HUES6 (cell line): ENCODE measurements around the gene ZBTB12.
"Not testable (repeated sequence)": the region's sequence is repeated elsewhere in the genome, so short reads cannot be mapped to it uniquely, and the experiment has no call there.

Experiments
- H3K27ac ChIP-seq: 2 replicates; pipeline ENCODE4 v1.7.0; 2013; ENCODE audit warnings: low read depth, mild to moderate bottlenecking, low read length, inconsistent platforms
- H3K27me3 ChIP-seq: 2 replicates; pipeline ENCODE4 v1.6.1; 2013; ENCODE audit warnings: low read length; ENCODE audit not compliant: control insufficient read depth, insufficient read depth
- H3K36me3 ChIP-seq: 2 replicates; pipeline ENCODE4 v1.6.1; 2013; ENCODE audit warnings: low read length; ENCODE audit not compliant: control insufficient read depth, insufficient read depth
- H3K4me1 ChIP-seq: 2 replicates; pipeline ENCODE4 v1.6.1; 2013; ENCODE audit warnings: low read length; ENCODE audit not compliant: control insufficient read depth, insufficient read depth
- H3K4me3 ChIP-seq: 2 replicates; pipeline ENCODE4 v1.5.1; 2013; ENCODE audit warnings: low read depth, low read length
- H3K9ac ChIP-seq: one replicate; pipeline ENCODE4 v1.6.1; 2013; ENCODE audit warnings: mild to moderate bottlenecking, low read length
- H3K9me3 ChIP-seq: 2 replicates; pipeline ENCODE4 v1.6.1; 2013; ENCODE audit warnings: low read depth, low read length; ENCODE audit not compliant: control insufficient read depth, insufficient read depth

Gene ZBTB12

GRCh38 chr6:31943742-31944141 lies 41.9 kb upstream of the ZBTB12 start:
- Histone ChIP-seq H3K27ac (no peak overlapping the region), H3K9ac (no peak overlapping the region), H3K27me3 (peaks cover 43% of the 10 kb centered on the region), H3K4me3 (no peak overlapping the region), H3K36me3 (no peaks in the 10 kb centered on the region), H3K4me1 (no peaks in the 10 kb centered on the region), H3K9me3 (no peaks in the 10 kb centered on the region)

GRCh38 chr6:31940256-31940664 lies 38.4 kb upstream of the ZBTB12 start:
- Histone ChIP-seq H3K4me3 (no peak overlapping the region), H3K36me3 (no peaks in the 10 kb centered on the region), H3K27me3 (peaks cover 19% of the 10 kb centered on the region; the same call in 1 of the 2 replicates), H3K4me1 (no peaks in the 10 kb centered on the region), H3K9ac (no peak overlapping the region), H3K27ac (no peak overlapping the region), H3K9me3 (no peaks in the 10 kb centered on the region)

- no peaks in the 10 kb centered on the region; the same call in 1 of the 2 replicates for H3K27me3 ChIP-seq
- no peak overlapping the region for H3K9ac ChIP-seq
- no peak overlapping the region for H3K4me3 ChIP-seq
Observed at GRCh38 chr6:31935823-31936222, 33.9 kb upstream of the ZBTB12 start.

GRCh38 chr6:31935021-31935420 lies 33.1 kb upstream of the ZBTB12 start:
- no peaks in the 10 kb centered on the region for H3K4me1 ChIP-seq
- H3K9me3 ChIP-seq = peaks cover 5% of the 10 kb centered on the region
- H3K4me3 ChIP-seq = no peak overlapping the region
- no peaks in the 10 kb centered on the region for H3K36me3 ChIP-seq
- no peak overlapping the region for H3K27ac ChIP-seq
- H3K9ac ChIP-seq = no peak overlapping the region
- no peaks in the 10 kb centered on the region; the same call in 1 of the 2 replicates for H3K27me3 ChIP-seq

More at GRCh38 chr6:31935823-31936222, 33.9 kb upstream of the ZBTB12 start:
- H3K4me1 ChIP-seq = no peaks in the 10 kb centered on the region
- H3K27ac ChIP-seq = no peak overlapping the region
- no peaks in the 10 kb centered on the region for H3K36me3 ChIP-seq
- peaks cover 5% of the 10 kb centered on the region for H3K9me3 ChIP-seq

- Histone ChIP-seq H3K36me3 (no peaks in the 10 kb centered on the region), H3K27me3 (no peaks in the 10 kb centered on the region; the same call in 1 of the 2 replicates), H3K4me1 (no peaks in the 10 kb centered on the region), H3K4me3 (no peak overlapping the region), H3K9ac (no peak overlapping the region), H3K27ac (no peak overlapping the region), H3K9me3 (peaks cover 5% of the 10 kb centered on the region)
Observed at GRCh38 chr6:31933537-31933936, 31.7 kb upstream of the ZBTB12 start.

GRCh38 chr6:31932137-31932536 lies 30.3 kb upstream of the ZBTB12 start:
- not testable (repeated sequence) for H3K9ac ChIP-seq, H3K4me1 ChIP-seq, H3K27me3 ChIP-seq, H3K9me3 ChIP-seq, H3K27ac ChIP-seq, H3K36me3 ChIP-seq, H3K4me3 ChIP-seq

- no peaks in the 10 kb centered on the region for H3K36me3 ChIP-seq
- no peak overlapping the region for H3K9ac ChIP-seq
- H3K4me1 ChIP-seq = no peaks in the 10 kb centered on the region
- peaks cover 7% of the 10 kb centered on the region for H3K9me3 ChIP-seq
- H3K27ac ChIP-seq = no peak overlapping the region
- no peak overlapping the region for H3K4me3 ChIP-seq
- no peaks in the 10 kb centered on the region; the same call in 1 of the 2 replicates for H3K27me3 ChIP-seq
Observed at GRCh38 chr6:31930962-31931361, 29.1 kb upstream of the ZBTB12 start.

GRCh38 chr6:31928672-31928939 lies 26.7 kb upstream of the ZBTB12 start:
- no peak overlapping the region for H3K27ac ChIP-seq
- H3K36me3 ChIP-seq = no peaks in the 10 kb centered on the region
- peaks cover 8% of the 10 kb centered on the region for H3K9me3 ChIP-seq
- H3K4me1 ChIP-seq = no peaks in the 10 kb centered on the region
- no peaks in the 10 kb centered on the region; the same call in 1 of the 2 replicates for H3K27me3 ChIP-seq
- H3K9ac ChIP-seq = no peak overlapping the region
- no peak overlapping the region for H3K4me3 ChIP-seq

- H3K4me3 ChIP-seq = no peak overlapping the region
- no peaks in the 10 kb centered on the region for H3K36me3 ChIP-seq
- no peaks in the 10 kb centered on the region for H3K4me1 ChIP-seq
- H3K9ac ChIP-seq = no peak overlapping the region
- H3K27ac ChIP-seq = no peak overlapping the region
- H3K9me3 ChIP-seq = peaks cover 5% of the 10 kb centered on the region
- no peaks in the 10 kb centered on the region; the same call in 1 of the 2 replicates for H3K27me3 ChIP-seq
Observed at GRCh38 chr6:31927863-31928671, 26.2 kb upstream of the ZBTB12 start.

GRCh38 chr6:31927242-31927862 lies 25.5 kb upstream of the ZBTB12 start, which contains the start of gene C2:
Gene C2, plus strand, starts transcription at chr6:31927717. Its CDS starts 36 bp downstream, at chr6:31927753.
- Histone ChIP-seq H3K9ac (no peak within 1 kb of the TSS), H3K4me3 (no peak within 1 kb of the TSS), H3K9me3 (0 out of 2 replicates have a peak, but pooled peaks cover 3% of the 10 kb centered on the region), H3K36me3 (no peaks in the 10 kb centered on the region), H3K4me1 (no peaks in the 10 kb centered on the region), H3K27me3 (no peaks in the 10 kb centered on the region), H3K27ac (no peak within 1 kb of the TSS)

- Histone ChIP-seq H3K4me3 (no peak overlapping the region), H3K27me3 (no peaks in the 10 kb centered on the region), H3K9me3 (0 out of 2 replicates have a peak, but pooled peaks cover 3% of the 10 kb centered on the region), H3K4me1 (no peaks in the 10 kb centered on the region), H3K36me3 (no peaks in the 10 kb centered on the region), H3K9ac (no peak overlapping the region), H3K27ac (no peak overlapping the region)
Observed at GRCh38 chr6:31922942-31923341, 21.1 kb upstream of the ZBTB12 start.
